GM13977 (cell line): Measurements from ENCODE around the gene ATP11A.
"Not testable (repeated sequence)": the region's sequence is repeated elsewhere in the genome, so short reads cannot be mapped to it uniquely, and the experiment has no call there.

Experiments
- DNase-seq: peaks from one replicate; pipeline ENCODE4 v3.0.0; 2012; ENCODE audit warnings: low spot score
- in situ Hi-C: fragments of 300-500 bp; cut with MboI; formaldehyde crosslinking; loops from one replicate; pipeline ENCODE4 v1.12.0; 2022; ENCODE audit warnings: low sequenced_read_pairs, low pct_unique_long_range_greater_than_20kb, mixed read lengths, inconsistent platforms; ENCODE audit not compliant: unreplicated experiment
- TF ChIP-seq, protein P1 (sequence below): IDR thresholded peaks from 2 replicates; pipeline ENCODE4 v1.5.1; 2012; ENCODE audit warnings: mild to moderate bottlenecking, control low read depth; ENCODE audit not compliant: insufficient read depth; ENCODE audit errors: extremely low read depth, missing control alignments

Gene ATP11A

DNA sequence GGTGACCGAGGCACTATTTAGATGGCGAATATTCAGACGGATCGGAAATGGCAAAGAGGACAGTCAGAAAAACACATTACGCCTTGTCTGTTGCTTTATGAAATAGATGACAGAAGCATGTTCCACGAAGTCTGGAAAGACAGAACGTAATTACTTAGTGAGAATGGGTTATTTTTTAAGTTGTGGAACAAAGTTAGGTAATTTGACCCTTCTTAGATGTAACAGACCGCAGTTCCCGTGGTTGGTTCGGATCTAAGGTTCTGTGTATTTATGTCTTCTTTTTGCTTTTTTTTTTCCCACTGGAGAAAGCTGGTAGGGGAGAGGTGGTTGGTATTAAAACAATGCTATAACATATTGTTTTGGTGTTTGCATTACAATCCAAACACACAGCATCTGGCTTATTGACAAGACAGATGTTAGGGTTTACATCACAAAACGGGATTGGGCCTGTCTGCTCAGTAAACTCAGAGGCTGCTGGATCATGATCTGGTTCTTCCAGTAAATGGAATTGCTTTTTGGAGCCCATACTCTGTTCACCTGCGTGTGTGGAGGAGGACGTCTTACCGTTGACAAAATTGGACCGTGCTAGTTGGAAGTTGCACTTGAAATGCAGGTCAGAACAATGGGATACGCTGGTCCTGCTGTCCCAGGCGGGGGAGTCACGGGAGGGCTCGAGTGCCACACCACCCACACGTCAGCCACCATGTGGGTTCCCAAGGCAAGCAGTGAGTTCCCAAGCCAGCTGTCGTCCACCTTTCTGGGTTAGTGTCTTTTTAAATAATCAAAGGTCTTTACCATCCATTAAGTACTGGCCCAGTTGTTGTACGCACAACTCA is 13.8 kb downstream of the ATP11A start:
- in situ Hi-C loops, result no loop called here
- DNase-seq, result no peak
- TF ChIP-seq, protein P1, sequence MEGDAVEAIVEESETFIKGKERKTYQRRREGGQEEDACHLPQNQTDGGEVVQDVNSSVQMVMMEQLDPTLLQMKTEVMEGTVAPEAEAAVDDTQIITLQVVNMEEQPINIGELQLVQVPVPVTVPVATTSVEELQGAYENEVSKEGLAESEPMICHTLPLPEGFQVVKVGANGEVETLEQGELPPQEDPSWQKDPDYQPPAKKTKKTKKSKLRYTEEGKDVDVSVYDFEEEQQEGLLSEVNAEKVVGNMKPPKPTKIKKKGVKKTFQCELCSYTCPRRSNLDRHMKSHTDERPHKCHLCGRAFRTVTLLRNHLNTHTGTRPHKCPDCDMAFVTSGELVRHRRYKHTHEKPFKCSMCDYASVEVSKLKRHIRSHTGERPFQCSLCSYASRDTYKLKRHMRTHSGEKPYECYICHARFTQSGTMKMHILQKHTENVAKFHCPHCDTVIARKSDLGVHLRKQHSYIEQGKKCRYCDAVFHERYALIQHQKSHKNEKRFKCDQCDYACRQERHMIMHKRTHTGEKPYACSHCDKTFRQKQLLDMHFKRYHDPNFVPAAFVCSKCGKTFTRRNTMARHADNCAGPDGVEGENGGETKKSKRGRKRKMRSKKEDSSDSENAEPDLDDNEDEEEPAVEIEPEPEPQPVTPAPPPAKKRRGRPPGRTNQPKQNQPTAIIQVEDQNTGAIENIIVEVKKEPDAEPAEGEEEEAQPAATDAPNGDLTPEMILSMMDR, result no peak

- DNase-seq, result no peak
- in situ Hi-C loops, result no loop called here
- TF ChIP-seq, protein P1, result no peak
These were observed 14.7 kb downstream of the ATP11A start for GRCh38 chr13:112704308-112705145.

DNA sequence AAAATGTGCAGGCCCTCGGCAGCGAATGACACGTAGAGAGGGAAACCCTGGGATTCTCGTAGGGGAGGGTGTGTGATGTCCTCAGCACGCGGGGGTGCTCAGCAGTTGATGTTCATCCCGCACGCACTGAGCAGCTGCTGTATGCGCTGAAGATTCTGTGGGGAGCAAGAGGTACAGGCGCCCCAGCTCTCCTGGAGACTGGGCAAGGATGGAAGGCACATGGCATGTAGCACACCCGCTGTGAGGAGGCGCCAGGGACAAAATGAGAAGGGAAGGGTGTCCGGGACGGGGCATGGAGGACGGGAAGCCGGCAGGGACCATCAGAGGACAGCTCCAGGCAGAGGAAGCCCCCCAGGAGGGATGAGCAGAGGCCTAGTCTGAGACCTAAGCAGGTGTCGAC is 15.4 kb downstream of the ATP11A start:
- DNase-seq, result no peak
- TF ChIP-seq, protein P1, result no peak
- in situ Hi-C loops, result no loop called here

- in situ Hi-C loops, result no loop called here
- TF ChIP-seq, protein P1, result no peak
- no peak for DNase-seq
These were observed 16.3 kb downstream of the ATP11A start for GRCh38 chr13:112706171-112706570.

GRCh38 chr13:112708560-112709240 is 18.9 kb downstream of the ATP11A start:
- DNase-seq, result no peak
- TF ChIP-seq, protein P1, result no peak
- in situ Hi-C loops, result no loop called here

GRCh38 chr13:112709316-112709715 is 19.5 kb downstream of the ATP11A start:
- in situ Hi-C loops, DNase-seq: not testable (repeated sequence)
